ENCODE measurements around the gene HDAC9.
"Not testable (repeated sequence)": the region's sequence is repeated elsewhere in the genome, so short reads cannot be mapped to it uniquely, and the experiment has no call there.

HDAC9 gene

GRCh38 chr7:18993933-18994668 is 498.6 kb downstream of the HDAC9 start:
- no peak for DNase-seq

- no peak for DNase-seq
Measured at GRCh38 chr7:18995270-18995671, 499.7 kb downstream of the HDAC9 start.

- DNase-seq: no peak
Measured at GRCh38 chr7:18995811-18996426, 500.4 kb downstream of the HDAC9 start.

GRCh38 chr7:18996583-18996982 is 501.0 kb downstream of the HDAC9 start:
- no peak for DNase-seq

GRCh38 chr7:18997477-18998150 is 502.1 kb downstream of the HDAC9 start:
- DNase-seq: no peak

- DNase-seq: no peak
Measured at GRCh38 chr7:19000410-19000809, 504.9 kb downstream of the HDAC9 start.

- no peak for DNase-seq
Measured at GRCh38 chr7:19001854-19002253, 506.3 kb downstream of the HDAC9 start.

DNA sequence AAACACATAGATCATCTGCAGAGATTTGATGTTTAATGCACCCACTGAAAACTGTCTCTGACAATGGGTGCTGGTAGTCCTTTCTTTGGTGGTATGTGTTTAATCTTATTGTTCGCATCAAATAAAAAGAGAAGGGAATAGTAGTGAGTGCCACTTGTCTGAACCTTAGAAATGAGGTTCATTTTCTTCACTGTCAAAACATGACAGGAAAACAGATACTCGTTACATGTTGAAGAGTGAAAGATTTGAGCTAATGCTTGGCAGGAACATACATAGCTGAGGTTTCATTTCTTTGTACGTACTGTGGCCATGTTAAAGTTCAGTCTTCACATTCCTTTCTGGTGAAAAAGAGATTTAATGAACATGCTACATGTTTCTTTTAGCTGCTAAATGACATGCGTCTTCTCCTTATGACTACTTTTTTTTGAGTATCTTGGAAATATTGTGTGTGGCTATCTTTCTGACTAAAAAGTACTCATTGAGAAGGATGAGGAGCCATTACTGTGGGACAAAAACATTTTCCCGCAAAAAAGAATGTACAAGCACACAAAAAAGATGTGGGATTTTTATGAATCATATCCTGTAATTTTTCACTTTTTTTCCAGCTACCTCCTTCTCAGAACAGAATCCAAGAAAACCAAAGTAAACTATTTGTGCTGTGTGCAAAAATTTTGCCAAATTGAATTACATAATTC is 513.8 kb downstream of the HDAC9 start:
- no peak for DNase-seq

- no peak for DNase-seq
Measured at GRCh38 chr7:19009936-19010280, 514.4 kb downstream of the HDAC9 start.

DNA sequence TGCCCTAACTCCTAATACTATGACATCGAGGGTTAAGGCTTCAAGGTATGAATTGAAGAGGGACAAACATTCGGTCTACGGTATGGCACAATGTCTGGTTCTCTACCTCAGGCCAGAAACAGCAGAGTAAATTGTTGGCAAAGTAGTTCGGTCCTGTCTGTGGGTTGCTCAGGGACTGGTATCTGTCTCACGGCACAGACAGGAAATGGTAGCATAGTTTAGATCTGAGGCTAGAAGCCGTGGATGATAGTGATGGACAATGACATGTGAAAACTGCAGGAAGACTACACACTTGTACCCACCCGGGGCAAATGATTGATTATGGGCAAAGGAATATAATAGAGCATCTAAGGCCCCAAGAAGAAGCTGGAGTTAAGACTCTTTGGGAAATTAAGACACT is 515.7 kb downstream of the HDAC9 start:
- no peak for DNase-seq

GRCh38 chr7:19015098-19015497 is 519.5 kb downstream of the HDAC9 start:
- no peak for DNase-seq

DNA sequence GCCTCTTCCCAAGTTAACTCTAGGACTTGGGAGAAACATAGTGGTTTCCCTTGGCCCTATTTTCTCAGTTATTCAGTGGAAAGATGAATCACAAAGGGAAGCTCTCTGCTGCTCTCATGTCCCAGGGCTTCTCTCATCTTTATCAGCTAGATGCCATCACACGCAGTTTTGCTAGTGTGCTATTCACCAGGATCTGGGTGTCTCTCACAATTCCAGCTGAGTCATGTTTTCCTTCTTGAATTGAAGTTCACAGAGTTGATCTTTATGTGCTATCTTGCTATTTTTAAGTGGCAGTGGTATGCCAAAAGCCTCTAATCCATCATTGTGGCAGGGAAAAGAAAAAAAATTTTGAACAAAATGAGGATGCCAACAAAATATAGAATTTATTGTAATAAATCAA is 520.6 kb downstream of the HDAC9 start:
- DNase-seq: no peak

DNA sequence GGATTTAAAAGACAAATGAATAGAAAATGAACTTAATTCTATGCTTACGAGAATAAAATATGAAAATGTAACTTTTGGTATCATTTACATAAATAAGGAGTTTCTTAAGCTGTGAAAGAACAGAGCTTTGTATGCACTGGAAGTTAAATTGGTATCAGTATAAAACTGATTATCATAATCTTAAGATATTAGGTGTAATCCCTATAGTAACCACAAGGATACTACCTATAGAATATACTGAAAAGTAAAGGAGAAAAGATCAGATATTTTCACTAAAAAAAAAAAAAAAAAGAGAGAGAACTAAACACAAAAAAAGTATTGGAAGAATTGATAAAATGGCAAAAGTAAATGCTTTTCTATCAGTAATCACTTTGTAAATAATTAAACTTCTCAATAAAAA is 521.8 kb downstream of the HDAC9 start:
- DNase-seq: no peak

GRCh38 chr7:19020062-19020461 is 524.5 kb downstream of the HDAC9 start:
- DNase-seq: no peak

DNA sequence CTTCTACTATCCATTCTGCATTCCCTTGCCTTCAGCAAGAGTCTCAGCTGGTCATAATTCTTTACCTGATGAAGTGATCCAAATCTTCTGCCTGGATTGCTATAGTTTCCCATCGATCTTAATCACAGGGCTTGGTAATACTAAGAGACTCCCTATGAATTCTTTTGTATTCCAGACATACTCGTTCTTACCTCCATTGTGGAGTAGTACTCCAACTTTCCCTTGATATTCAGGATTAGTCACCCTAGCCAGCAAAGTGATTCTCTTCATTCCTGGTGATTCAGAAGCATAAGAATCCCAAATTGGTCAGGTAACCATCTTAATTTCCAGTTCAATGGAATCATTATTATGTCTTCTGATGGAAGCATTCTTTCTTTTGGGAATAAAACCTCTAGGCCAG is 525.2 kb downstream of the HDAC9 start:
- no peak for DNase-seq

DNA sequence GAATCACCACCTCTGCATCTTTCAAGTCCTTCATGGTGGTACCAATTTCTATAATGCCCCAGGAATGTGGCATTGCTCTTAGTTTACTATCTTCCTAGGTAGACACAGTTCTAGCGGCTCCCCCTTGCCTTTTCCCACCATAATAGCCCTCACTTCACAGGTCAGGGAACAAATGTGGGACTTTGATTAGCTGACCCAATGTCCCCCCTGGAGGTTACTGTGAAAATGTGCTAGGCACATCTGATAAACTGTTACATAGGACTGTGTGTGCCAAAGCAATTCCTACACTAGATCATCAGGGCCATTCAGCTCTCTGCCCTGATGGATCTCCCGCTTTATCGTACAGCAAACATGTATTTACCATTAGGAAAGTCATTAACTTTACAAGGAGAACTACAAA is 527.9 kb downstream of the HDAC9 start:
- no peak for DNase-seq

- no peak for DNase-seq
Measured at GRCh38 chr7:19024261-19024660, 528.7 kb downstream of the HDAC9 start.

DNA sequence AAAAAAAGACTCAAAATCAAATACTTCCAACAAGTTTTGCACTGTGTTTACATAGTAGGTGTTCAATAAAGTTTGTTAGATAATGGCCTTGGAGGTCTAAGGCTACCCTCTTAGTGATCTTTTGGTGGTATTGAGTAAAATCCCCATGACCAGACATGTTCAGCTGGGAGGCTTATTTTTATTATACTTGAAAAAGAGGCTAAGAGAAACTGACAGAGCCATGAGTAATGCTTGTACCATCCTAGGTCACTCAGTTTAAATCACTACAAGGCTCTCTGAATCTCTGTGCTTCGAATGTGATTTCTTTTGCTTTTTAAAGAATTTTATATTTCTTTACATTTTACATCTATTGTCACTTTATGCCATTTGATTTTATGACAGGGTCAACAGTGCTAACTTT is 531.3 kb downstream of the HDAC9 start:
- DNase-seq: no peak

DNA sequence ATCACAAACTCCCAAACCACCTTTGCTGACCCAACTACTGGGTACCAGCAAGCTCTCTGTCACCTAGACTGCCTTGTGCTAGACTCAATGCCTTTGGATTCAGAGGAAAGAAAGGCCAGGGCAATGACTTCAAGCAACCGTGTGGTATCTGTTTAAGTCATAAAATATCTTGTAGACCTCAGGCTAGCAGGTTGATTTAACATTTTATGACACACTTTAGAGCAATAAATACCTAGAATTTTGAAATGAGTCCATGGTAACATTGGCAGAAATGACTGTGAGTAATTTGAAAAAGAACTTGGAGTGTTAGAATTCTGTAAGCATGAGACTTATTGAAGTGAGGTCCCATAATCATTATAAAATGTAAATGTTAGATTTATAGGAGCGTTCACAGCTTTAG is 534.7 kb downstream of the HDAC9 start:
- no peak for DNase-seq

DNA sequence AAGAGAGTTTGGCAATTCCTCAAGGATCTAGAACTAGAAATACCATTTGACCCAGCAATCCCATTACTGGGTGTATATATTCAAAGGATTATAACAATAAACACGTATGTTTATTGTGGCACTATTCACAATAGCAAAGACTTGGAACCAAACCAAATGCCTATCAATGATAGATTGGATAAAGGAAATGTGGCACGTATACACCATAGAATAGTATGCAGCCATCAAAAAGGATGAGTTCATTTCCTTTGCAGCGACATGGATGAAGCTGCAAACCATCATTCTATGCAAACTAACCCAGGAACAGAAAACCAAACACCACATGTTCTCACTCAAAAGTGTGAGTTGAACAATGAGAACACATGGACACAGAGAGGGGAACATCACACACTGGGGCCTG is 537.4 kb downstream of the HDAC9 start:
- DNase-seq: not testable (repeated sequence)

DNA sequence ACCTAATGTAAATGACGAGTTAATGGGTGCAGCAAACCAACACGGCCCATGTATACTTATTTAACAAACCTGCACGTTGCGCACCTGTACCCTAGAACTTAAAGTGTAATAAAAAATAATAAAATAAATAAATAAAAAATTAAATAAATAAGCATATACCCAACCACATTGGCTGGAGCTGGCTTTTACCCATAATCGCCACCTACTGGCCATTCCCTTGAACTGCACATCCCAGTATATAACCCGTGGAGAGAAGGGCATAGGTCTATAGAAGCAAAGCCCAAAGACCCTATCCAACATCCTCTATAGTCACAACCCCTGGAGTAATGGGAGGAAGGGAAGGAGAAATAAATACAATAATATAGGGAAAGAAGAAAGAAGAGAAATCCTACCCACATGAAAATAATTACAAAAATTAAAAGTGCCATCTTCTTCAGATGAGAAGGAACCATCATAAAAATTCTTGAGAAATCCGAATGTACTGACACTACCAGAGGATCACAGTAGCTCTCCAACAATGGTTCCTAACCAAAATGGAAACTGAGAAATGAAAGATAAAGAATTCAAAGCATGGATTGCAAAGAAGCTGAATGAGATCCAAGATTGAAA is 556.3 kb downstream of the HDAC9 start:
- peak; percentile 28 for DNase-seq

All from activated CD4-positive, alpha-beta T cell treated with anti-CD3 and anti-CD28 coated beads, Interleukin-2, amount 50 U/mL, for 16 hours (primary cell).